K562 (cell line): ENCODE results near the gene MEF2D. TPM values are rescaled to one million over a fixed set of nuclear protein-coding genes. Genes with fewer than 3 reads are reported as not detected.

Experiments
- DACH1 ChIP-seq: fragments of 450-650 bp; IDR thresholded peaks from 2 replicates; pipeline ENCODE4 v1.6.1; 2018; ENCODE audit not compliant: partially characterized antibody
- FOXP1 ChIP-seq: sonication (generic); formaldehyde crosslinking; IDR thresholded peaks from 2 replicates; pipeline ENCODE4 v1.8.0; 2022; ENCODE audit warnings: mild to moderate bottlenecking, missing genetic modification reagents
- NFXL1 ChIP-seq: fragments of 450-650 bp; formaldehyde crosslinking; IDR thresholded peaks from 2 replicates; pipeline ENCODE4 v1.4.0; 2021; ENCODE audit warnings: mild to moderate bottlenecking
- ZBTB1 ChIP-seq: sonication (generic); formaldehyde crosslinking; IDR thresholded peaks from 2 replicates; pipeline ENCODE4 v1.8.1; 2023; ENCODE audit warnings: missing genetic modification reagents, low read depth, mild to moderate bottlenecking, borderline replicate concordance
- ZNF316 ChIP-seq: fragments of 450-650 bp; IDR thresholded peaks from 2 replicates; pipeline ENCODE4 v1.6.1; 2016
- polyA plus RNA-seq, 8 experiments: library from polyadenylated mRNA; depleted of rRNA in 4 of 8; stranded (reverse) in 5 of 8; unstranded in 3 of 8; fragments of >200 nt; fragmentation: Nextera tagmentation in 2 of 8; fragmentation: Illumina TruSeq in 1 of 8; extraction: Ambion mirVana in 2 of 8; extraction: Trizol in 1 of 8; gene quantifications; 2 replicates each; pipeline versions ENCODE4 v1.2.1 to v1.2.3, GENCODE V29; 2011 to 2014; ENCODE audit warnings: inconsistent platforms in 1 of 8, missing spikeins in 1 of 8
- total RNA-seq, 7 experiments: library from RNA; depleted of rRNA in 6 of 7; stranded (reverse); fragments of >200 nt in 6 of 7; fragmentation: Illumina TruSeq in 2 of 7; extraction: Trizol in 2 of 7; gene quantifications; 2 replicates each; pipeline versions ENCODE4 v1.2.1 to v1.2.3, GENCODE V29; 2011 to 2021; ENCODE audit warnings: low replicate concordance in 1 of 7
- TF ChIP-seq, protein P1 (sequence below): fragments of 150-350 bp; IDR thresholded peaks from 2 replicates; pipeline ENCODE4 v1.6.1; 2014; ENCODE audit warnings: low read depth, mild to moderate bottlenecking, low read length, borderline replicate concordance
- TF ChIP-seq, protein P2 (sequence below): fragments of 250-450 bp; sonication (Bioruptor Pico); IDR thresholded peaks from 2 replicates; pipeline ENCODE4 v1.4.0; 2020; ENCODE audit warnings: mild to moderate bottlenecking, moderate library complexity, borderline replicate concordance
- TF ChIP-seq, protein P3 (sequence below): sonication (generic); formaldehyde crosslinking; IDR thresholded peaks from 2 replicates; pipeline ENCODE4 v1.8.0; 2023; ENCODE audit warnings: missing genetic modification reagents, mild to moderate bottlenecking, borderline replicate concordance
- TF ChIP-seq, protein P4 (sequence below): sonication (generic); formaldehyde crosslinking; IDR thresholded peaks from 2 replicates; pipeline ENCODE4 v1.8.1; 2023; ENCODE audit warnings: mild to moderate bottlenecking, missing genetic modification reagents
- TF ChIP-seq, protein P5 (sequence below): fragments of 450-650 bp; IDR thresholded peaks from 2 replicates; pipeline ENCODE4 v1.6.1; 2016; ENCODE audit warnings: missing biosample characterization, missing genetic modification characterization

The MEF2D gene
- total and polyA plus RNA-seq, 9 of the 15 experiments (the other 6 are each of a cell fraction or from before 2014, with no cell fraction given), result 0.10 to 19.5 (median 2.6) TPM

DNA sequence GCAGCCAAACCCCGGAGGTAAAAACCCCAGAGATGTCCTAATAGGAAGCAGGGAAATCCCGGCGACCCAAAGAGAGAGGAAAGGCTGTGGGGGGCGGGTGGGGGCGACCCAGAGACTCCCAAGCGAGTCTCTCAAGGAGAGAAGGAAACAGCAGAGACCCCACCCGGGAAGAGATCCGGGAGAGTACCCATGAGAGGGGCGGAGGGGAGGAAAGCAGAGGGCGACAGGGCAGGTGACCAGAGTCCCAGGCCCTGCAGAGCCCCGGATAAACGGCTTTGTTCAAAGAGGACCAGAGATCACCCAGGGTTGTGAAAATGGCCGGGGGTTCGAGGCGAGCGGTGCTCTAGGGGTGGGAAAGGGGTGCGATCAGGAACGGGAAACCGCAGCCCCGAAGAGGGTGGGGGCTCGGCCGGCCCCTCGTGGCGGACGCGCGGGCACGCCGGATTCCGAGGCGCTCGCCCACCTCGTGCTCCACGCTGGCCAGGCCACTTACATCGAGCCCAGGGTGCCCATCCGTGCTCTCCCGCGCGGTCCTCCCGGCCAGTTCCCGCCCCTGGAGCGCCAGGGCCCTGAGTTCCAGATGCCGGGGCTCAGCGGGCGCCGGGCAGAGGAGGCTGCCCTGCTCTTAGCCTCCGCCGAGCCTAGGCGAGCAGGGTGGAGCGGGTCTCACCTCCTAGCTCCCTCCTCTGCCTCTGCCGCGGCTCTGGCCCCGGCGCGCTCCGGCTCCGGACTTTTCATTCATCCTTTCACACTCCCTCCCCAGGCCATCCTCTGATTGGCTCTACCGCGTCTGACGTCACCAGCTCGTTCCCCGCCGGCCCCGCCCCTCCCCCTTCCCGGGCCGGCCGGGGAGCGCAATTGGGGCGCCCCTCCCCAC, 79.3 kb downstream of the MEF2D start (continued):
- TF ChIP-seq, protein P1, sequence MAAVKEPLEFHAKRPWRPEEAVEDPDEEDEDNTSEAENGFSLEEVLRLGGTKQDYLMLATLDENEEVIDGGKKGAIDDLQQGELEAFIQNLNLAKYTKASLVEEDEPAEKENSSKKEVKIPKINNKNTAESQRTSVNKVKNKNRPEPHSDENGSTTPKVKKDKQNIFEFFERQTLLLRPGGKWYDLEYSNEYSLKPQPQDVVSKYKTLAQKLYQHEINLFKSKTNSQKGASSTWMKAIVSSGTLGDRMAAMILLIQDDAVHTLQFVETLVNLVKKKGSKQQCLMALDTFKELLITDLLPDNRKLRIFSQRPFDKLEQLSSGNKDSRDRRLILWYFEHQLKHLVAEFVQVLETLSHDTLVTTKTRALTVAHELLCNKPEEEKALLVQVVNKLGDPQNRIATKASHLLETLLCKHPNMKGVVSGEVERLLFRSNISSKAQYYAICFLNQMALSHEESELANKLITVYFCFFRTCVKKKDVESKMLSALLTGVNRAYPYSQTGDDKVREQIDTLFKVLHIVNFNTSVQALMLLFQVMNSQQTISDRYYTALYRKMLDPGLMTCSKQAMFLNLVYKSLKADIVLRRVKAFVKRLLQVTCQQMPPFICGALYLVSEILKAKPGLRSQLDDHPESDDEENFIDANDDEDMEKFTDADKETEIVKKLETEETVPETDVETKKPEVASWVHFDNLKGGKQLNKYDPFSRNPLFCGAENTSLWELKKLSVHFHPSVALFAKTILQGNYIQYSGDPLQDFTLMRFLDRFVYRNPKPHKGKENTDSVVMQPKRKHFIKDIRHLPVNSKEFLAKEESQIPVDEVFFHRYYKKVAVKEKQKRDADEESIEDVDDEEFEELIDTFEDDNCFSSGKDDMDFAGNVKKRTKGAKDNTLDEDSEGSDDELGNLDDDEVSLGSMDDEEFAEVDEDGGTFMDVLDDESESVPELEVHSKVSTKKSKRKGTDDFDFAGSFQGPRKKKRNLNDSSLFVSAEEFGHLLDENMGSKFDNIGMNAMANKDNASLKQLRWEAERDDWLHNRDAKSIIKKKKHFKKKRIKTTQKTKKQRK, result no peak
- no peak for TF ChIP-seq DACH1
- TF ChIP-seq FOXP1 (CRISPR knock-in tag), result peak; percentile 88
- TF ChIP-seq, protein P2, sequence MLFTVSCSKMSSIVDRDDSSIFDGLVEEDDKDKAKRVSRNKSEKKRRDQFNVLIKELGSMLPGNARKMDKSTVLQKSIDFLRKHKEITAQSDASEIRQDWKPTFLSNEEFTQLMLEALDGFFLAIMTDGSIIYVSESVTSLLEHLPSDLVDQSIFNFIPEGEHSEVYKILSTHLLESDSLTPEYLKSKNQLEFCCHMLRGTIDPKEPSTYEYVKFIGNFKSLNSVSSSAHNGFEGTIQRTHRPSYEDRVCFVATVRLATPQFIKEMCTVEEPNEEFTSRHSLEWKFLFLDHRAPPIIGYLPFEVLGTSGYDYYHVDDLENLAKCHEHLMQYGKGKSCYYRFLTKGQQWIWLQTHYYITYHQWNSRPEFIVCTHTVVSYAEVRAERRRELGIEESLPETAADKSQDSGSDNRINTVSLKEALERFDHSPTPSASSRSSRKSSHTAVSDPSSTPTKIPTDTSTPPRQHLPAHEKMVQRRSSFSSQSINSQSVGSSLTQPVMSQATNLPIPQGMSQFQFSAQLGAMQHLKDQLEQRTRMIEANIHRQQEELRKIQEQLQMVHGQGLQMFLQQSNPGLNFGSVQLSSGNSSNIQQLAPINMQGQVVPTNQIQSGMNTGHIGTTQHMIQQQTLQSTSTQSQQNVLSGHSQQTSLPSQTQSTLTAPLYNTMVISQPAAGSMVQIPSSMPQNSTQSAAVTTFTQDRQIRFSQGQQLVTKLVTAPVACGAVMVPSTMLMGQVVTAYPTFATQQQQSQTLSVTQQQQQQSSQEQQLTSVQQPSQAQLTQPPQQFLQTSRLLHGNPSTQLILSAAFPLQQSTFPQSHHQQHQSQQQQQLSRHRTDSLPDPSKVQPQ (CRISPR knock-in tag), result no peak
- TF ChIP-seq, protein P3, sequence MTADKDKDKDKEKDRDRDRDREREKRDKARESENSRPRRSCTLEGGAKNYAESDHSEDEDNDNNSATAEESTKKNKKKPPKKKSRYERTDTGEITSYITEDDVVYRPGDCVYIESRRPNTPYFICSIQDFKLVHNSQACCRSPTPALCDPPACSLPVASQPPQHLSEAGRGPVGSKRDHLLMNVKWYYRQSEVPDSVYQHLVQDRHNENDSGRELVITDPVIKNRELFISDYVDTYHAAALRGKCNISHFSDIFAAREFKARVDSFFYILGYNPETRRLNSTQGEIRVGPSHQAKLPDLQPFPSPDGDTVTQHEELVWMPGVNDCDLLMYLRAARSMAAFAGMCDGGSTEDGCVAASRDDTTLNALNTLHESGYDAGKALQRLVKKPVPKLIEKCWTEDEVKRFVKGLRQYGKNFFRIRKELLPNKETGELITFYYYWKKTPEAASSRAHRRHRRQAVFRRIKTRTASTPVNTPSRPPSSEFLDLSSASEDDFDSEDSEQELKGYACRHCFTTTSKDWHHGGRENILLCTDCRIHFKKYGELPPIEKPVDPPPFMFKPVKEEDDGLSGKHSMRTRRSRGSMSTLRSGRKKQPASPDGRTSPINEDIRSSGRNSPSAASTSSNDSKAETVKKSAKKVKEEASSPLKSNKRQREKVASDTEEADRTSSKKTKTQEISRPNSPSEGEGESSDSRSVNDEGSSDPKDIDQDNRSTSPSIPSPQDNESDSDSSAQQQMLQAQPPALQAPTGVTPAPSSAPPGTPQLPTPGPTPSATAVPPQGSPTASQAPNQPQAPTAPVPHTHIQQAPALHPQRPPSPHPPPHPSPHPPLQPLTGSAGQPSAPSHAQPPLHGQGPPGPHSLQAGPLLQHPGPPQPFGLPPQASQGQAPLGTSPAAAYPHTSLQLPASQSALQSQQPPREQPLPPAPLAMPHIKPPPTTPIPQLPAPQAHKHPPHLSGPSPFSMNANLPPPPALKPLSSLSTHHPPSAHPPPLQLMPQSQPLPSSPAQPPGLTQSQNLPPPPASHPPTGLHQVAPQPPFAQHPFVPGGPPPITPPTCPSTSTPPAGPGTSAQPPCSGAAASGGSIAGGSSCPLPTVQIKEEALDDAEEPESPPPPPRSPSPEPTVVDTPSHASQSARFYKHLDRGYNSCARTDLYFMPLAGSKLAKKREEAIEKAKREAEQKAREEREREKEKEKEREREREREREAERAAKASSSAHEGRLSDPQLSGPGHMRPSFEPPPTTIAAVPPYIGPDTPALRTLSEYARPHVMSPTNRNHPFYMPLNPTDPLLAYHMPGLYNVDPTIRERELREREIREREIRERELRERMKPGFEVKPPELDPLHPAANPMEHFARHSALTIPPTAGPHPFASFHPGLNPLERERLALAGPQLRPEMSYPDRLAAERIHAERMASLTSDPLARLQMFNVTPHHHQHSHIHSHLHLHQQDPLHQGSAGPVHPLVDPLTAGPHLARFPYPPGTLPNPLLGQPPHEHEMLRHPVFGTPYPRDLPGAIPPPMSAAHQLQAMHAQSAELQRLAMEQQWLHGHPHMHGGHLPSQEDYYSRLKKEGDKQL, result no peak
- TF ChIP-seq ZNF316, result no peak
- TF ChIP-seq, protein P4, sequence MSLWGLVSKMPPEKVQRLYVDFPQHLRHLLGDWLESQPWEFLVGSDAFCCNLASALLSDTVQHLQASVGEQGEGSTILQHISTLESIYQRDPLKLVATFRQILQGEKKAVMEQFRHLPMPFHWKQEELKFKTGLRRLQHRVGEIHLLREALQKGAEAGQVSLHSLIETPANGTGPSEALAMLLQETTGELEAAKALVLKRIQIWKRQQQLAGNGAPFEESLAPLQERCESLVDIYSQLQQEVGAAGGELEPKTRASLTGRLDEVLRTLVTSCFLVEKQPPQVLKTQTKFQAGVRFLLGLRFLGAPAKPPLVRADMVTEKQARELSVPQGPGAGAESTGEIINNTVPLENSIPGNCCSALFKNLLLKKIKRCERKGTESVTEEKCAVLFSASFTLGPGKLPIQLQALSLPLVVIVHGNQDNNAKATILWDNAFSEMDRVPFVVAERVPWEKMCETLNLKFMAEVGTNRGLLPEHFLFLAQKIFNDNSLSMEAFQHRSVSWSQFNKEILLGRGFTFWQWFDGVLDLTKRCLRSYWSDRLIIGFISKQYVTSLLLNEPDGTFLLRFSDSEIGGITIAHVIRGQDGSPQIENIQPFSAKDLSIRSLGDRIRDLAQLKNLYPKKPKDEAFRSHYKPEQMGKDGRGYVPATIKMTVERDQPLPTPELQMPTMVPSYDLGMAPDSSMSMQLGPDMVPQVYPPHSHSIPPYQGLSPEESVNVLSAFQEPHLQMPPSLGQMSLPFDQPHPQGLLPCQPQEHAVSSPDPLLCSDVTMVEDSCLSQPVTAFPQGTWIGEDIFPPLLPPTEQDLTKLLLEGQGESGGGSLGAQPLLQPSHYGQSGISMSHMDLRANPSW (CRISPR knock-in tag), result peak; percentile 44; the same call in 1 of the 2 replicates
- TF ChIP-seq NFXL1 (CRISPR knock-in tag), result no peak
- peak; percentile 77; the same call in 1 of the 2 replicates for TF ChIP-seq ZBTB1 (CRISPR knock-in tag)
- TF ChIP-seq, protein P5, sequence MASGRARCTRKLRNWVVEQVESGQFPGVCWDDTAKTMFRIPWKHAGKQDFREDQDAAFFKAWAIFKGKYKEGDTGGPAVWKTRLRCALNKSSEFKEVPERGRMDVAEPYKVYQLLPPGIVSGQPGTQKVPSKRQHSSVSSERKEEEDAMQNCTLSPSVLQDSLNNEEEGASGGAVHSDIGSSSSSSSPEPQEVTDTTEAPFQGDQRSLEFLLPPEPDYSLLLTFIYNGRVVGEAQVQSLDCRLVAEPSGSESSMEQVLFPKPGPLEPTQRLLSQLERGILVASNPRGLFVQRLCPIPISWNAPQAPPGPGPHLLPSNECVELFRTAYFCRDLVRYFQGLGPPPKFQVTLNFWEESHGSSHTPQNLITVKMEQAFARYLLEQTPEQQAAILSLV (tag), result no peak
